Measurements from ENCODE around the gene TAS1R3. TPM values are rescaled to one million over a fixed set of nuclear protein-coding genes. Genes with fewer than 3 reads are reported as not detected.

TAS1R3 gene
- total and polyA plus RNA-seq, 3 donors from 2014 or later = 0.66 to 1.5 (median 1.5) TPM

- TF ChIP-seq CTCF (IDR thresholded peaks at IDR 0.05) = no peak
- TF ChIP-seq POLR2A (IDR thresholded peaks at IDR 0.05) = no peak
- whole genome bisulfite sequencing, 2 donors = 74 to 100% methylated on average over 1 to 15 of the region's 23 CpGs
- no peaks in the 10 kb centered on the region for H3K36me3 ChIP-seq (ENCODE audit: low read depth, missing control alignments)
- H3K27ac ChIP-seq = no peak overlapping the region
- no peak overlapping the region for H3K4me3 ChIP-seq
- H3K4me1 ChIP-seq = peaks cover 30% of the 10 kb centered on the region
- H3K9me3 ChIP-seq = no peaks in the 10 kb centered on the region
- intact Hi-C loops (cut with DNase I; ENCODE audit: low total_unique reads) = no loop called here
- no peak for DNase-seq
- H3K27me3 ChIP-seq = no peaks in the 10 kb centered on the region
Observed at GRCh38 chr1:1320666-1321448, 10.2 kb upstream of the TAS1R3 start.

- Histone ChIP-seq H3K27me3 (no peaks in the 10 kb centered on the region), H3K4me1 (peaks cover 32% of the 10 kb centered on the region), H3K36me3 (ENCODE audit: low read depth, missing control alignments) (no peaks in the 10 kb centered on the region), H3K9me3 (no peaks in the 10 kb centered on the region), H3K4me3 (no peak overlapping the region), H3K27ac (no peak overlapping the region)
- DNase-seq = no peak
- TF ChIP-seq POLR2A (IDR thresholded peaks at IDR 0.05) = no peak
- 56 to 73% methylated on average over 2 to 5 of the region's 8 CpGs for WGBS, 2 donors
- intact Hi-C loops (cut with DNase I; ENCODE audit: low total_unique reads) = no loop called here
Observed at GRCh38 chr1:1321477-1321876, 9.6 kb upstream of the TAS1R3 start.

- Histone ChIP-seq H3K27ac (no peak overlapping the region), H3K9me3 (no peaks in the 10 kb centered on the region), H3K36me3 (ENCODE audit: low read depth, missing control alignments) (no peaks in the 10 kb centered on the region), H3K27me3 (no peaks in the 10 kb centered on the region), H3K4me3 (no peak overlapping the region), H3K4me1 (peaks cover 32% of the 10 kb centered on the region)
- WGBS, 2 donors = 42 to 78% methylated on average over 6 to 10 of the region's 14 CpGs
- intact Hi-C loops (cut with DNase I; ENCODE audit: low total_unique reads) = no loop called here
- DNase-seq = no peak
- no peak for TF ChIP-seq CTCF (IDR thresholded peaks at IDR 0.05)
- TF ChIP-seq POLR2A (IDR thresholded peaks at IDR 0.05) = no peak
Observed at GRCh38 chr1:1322418-1322817, 8.7 kb upstream of the TAS1R3 start.

GRCh38 chr1:1322952-1323351, 8.1 kb upstream of the TAS1R3 start:
- WGBS, 2 donors = 59 to 69% methylated on average over 2 to 10 of the region's 10 CpGs
- Histone ChIP-seq H3K27me3 (no peaks in the 10 kb centered on the region), H3K36me3 (ENCODE audit: low read depth, missing control alignments) (no peaks in the 10 kb centered on the region), H3K9me3 (no peaks in the 10 kb centered on the region), H3K4me3 (no peak overlapping the region), H3K27ac (no peak overlapping the region), H3K4me1 (peaks cover 30% of the 10 kb centered on the region)
- TF ChIP-seq POLR2A (IDR thresholded peaks at IDR 0.05) = no peak
- no peak for TF ChIP-seq CTCF (IDR thresholded peaks at IDR 0.05)
- intact Hi-C loops (cut with DNase I; ENCODE audit: low total_unique reads) = no loop called here
- no peak for DNase-seq

- no peak for TF ChIP-seq CTCF (IDR thresholded peaks at IDR 0.05)
- no peak for TF ChIP-seq POLR2A (IDR thresholded peaks at IDR 0.05)
- Histone ChIP-seq H3K9me3 (no peaks in the 10 kb centered on the region), H3K4me1 (peaks cover 22% of the 10 kb centered on the region), H3K4me3 (peak overlapping the region; percentile 86 to 96), H3K27ac (peak overlapping the region; percentile 70 to 76), H3K27me3 (no peaks in the 10 kb centered on the region), H3K36me3 (ENCODE audit: low read depth, missing control alignments) (no peaks in the 10 kb centered on the region)
- DNase-seq = no peak
- WGBS, 2 donors = 1 to 2% methylated on average over 13 to 40 of the region's 41 CpGs
- intact Hi-C loops (cut with DNase I; ENCODE audit: low total_unique reads) = no loop called here
Observed at GRCh38 chr1:1324084-1324523, 7.0 kb upstream of the TAS1R3 start.

Data from testis (tissue), 3 donors.